ENCODE data around the gene RGS8.

GRCh38 chr1:182666706-182667105, 17.7 kb downstream of the RGS8 start:
- TF ChIP-seq CTCF (IDR thresholded peaks at IDR 0.05) (no peak), POLR2A (IDR thresholded peaks at IDR 0.05) (no peak)
